ENCODE measurements around the gene TBCD.

Gene TBCD

DNA sequence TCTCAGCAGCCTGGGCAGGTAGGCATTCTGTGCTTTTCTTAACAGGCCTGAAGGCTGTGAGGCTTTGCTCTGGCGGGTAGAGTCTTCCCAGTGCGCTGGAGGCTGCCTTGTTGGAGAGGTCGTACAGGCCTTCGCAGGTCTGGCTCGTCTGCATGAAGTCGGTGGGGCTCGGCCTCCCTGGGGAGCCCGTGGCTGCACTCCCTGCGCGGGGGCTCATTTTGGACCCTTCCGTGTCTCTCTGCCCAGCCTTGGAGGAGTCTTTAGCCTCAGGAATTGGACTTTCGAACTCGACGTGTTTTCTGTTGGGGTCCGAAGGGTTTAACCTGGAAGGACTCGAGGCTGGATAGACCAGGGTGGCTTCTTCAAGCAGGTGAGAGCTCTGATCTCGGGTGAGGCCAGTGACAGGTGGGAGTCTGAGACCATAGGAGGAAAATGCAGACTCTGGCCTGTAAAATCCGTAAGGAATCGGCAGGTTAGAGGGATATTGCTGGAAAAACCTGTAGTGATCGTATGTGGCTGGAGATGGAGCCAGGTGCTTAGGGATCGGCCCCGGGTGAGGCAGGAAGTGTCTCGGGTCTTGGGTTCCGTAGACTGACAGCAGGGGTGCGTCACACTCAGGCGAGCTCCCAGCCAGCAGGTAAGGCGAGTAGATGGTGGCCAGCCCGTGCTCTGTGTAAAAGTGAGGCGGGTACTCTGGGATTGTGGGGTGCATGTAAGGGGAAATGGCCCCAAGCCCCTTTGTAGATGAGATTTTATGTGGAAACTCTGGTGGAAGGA is 79.4 kb downstream of the TBCD start:
- no peaks in the 10 kb centered on the region for H3K27me3 Mint-ChIP-seq (ENCODE audit: low read depth)
- peaks cover 19% of the 10 kb centered on the region for H3K36me3 Mint-ChIP-seq (ENCODE audit: low read depth)
- H3K4me1 Mint-ChIP-seq (ENCODE audit: low read depth), result peaks cover 8% of the 10 kb centered on the region
- peaks cover 4% of the 10 kb centered on the region for H3K9me3 Mint-ChIP-seq
- no peak overlapping the region for H3K27ac Mint-ChIP-seq
- H3K4me3 Mint-ChIP-seq, result no peak overlapping the region

DNA sequence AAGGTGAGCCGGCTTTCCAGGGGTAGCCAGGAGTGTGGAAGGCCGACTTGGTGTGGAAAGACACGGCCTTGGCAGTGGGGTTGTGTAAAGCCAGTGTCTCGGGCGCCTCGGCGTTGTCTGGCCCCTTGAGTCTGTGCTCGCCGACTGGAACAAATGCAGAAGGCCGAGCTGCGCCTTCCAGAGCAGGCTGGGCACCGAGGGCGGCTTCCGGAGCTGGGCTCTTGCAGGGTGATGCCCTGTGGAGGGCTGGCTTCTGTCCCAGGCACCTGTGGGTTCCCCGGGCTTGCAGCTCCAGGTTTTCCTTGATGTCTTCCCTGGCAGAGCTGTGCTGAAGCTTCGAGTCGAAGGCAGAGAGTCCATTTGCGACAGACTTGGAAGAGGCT is 79.9 kb downstream of the TBCD start:
- H3K4me3 Mint-ChIP-seq, result no peak overlapping the region
- H3K36me3 Mint-ChIP-seq (ENCODE audit: low read depth), result peaks cover 19% of the 10 kb centered on the region
- no peak overlapping the region for H3K27ac Mint-ChIP-seq
- peaks cover 4% of the 10 kb centered on the region for H3K9me3 Mint-ChIP-seq
- H3K4me1 Mint-ChIP-seq (ENCODE audit: low read depth), result peaks cover 9% of the 10 kb centered on the region
- no peaks in the 10 kb centered on the region for H3K27me3 Mint-ChIP-seq (ENCODE audit: low read depth)

DNA sequence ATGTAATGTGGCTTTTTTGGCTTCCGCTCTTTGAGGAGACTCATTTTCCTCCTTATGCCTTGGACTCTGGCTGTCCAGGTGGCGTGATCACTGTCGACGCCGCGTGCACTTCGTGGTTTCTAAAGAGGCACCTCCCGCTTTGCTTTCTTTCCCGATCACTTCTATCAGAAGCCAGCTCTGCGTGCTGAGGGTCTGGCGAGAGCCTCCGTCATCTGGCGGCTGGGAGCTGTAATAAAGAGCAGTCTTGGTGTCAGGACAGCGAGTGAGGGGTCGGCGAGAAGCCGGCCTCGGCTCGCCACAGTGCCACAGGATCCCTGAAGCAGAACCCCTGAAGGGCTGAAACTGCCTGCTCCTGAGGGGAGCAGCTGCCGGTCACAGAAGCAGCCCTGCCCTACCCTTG is 80.5 kb downstream of the TBCD start:
- Mint-ChIP-seq H3K9me3 (peaks cover 4% of the 10 kb centered on the region), H3K36me3 (ENCODE audit: low read depth) (peaks cover 19% of the 10 kb centered on the region), H3K27ac (no peak overlapping the region), H3K4me1 (ENCODE audit: low read depth) (peaks cover 6% of the 10 kb centered on the region), H3K27me3 (ENCODE audit: low read depth) (no peaks in the 10 kb centered on the region), H3K4me3 (no peak overlapping the region)

DNA sequence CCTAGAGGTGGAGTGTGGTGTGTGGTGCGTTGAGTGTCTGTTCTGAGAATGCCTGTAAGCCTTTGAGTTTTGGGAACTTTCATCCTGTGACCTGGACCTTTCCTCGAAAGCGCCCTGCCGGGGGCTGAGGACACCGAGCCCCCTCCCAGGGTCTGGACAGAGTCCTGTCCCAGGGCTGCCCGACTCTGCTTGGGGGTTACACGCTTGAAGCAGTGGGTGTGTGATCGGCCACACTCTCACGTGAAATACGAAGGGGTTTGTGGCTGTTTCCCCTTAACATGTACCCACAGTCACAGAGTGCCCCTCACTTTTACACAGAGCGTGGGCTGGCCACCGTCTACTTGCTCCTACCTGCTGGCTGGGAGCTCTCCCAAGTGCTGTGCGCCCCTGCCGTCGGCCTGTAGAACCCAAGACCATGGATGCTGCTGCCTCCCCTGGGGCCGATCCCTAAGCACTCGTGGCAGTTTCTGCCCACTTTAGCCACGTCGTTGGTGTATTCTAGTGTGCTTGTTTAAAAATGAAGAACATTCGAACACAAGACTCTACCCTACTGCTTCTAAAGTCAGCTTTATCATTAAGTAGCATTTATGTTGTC is 81.1 kb downstream of the TBCD start:
- Mint-ChIP-seq H3K9me3 (no peaks in the 10 kb centered on the region), H3K36me3 (ENCODE audit: low read depth) (peaks cover 13% of the 10 kb centered on the region), H3K27me3 (ENCODE audit: low read depth) (no peaks in the 10 kb centered on the region), H3K4me1 (ENCODE audit: low read depth) (peaks cover 6% of the 10 kb centered on the region), H3K4me3 (no peak overlapping the region), H3K27ac (no peak overlapping the region)

DNA sequence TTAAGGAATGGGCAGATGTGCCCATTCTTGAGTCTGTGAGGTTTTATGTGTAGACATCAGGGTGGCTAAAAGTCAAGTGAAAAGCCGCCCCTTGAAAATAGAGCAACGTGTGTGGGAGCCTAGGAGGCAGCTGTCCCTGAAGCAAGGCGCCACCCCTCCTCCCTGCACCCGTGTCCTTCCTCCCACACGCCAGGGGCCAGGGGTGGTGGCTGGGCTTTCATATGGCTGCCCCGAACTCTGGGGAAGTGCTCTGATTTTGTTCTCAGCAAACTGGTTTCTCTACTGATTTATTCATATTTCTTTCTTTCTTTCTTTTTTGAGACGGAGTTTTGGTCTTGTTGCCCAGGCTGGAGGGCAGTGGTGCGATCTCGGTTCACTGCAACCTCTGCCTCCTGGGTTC is 83.3 kb downstream of the TBCD start:
- H3K27me3 Mint-ChIP-seq (ENCODE audit: low read depth), result no peaks in the 10 kb centered on the region
- H3K9me3 Mint-ChIP-seq, result no peaks in the 10 kb centered on the region
- no peaks in the 10 kb centered on the region for H3K36me3 Mint-ChIP-seq (ENCODE audit: low read depth)
- H3K4me1 Mint-ChIP-seq (ENCODE audit: low read depth), result peaks cover 4% of the 10 kb centered on the region
- no peak overlapping the region for H3K4me3 Mint-ChIP-seq
- no peak overlapping the region for H3K27ac Mint-ChIP-seq

DNA sequence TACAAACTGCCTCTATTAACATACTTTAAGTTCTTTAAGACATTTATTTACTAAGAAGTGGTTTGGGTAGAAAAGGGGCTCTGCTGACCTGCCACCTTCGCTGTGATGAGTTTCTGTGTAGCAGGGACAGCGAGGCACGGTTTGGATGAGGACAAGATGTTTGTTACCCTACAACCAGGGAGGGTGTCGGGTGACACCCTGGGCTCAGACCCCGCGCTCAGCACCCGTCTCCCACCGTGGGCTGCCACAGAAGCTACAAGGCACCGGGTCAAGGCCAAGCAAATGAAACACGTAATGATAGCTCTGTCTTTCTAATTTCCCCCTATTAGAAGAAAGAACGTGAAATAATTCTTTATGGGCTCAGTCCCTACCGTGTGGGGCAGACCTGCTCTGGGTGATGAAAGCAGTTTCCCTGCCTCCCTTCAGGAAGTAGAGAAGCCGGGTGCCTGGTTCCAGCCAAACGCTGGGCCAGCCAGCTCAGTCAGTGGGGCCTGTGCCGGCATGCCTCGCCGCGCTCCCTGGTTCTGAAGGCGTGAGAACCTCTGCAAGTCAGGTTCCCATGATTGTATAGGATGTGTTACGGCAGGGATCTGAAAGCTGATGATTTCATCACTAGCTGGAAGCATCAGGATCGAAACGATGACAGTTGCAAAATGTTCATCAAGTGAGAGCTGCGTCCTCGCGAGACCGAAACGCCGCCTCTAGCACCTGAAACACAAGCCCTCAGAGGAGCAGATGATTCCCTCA is 84.1 kb downstream of the TBCD start:
- Mint-ChIP-seq H3K4me1 (ENCODE audit: low read depth) (peaks cover 4% of the 10 kb centered on the region), H3K27me3 (ENCODE audit: low read depth) (no peaks in the 10 kb centered on the region), H3K9me3 (no peaks in the 10 kb centered on the region), H3K4me3 (no peak overlapping the region), H3K27ac (no peak overlapping the region), H3K36me3 (ENCODE audit: low read depth) (no peaks in the 10 kb centered on the region)

DNA sequence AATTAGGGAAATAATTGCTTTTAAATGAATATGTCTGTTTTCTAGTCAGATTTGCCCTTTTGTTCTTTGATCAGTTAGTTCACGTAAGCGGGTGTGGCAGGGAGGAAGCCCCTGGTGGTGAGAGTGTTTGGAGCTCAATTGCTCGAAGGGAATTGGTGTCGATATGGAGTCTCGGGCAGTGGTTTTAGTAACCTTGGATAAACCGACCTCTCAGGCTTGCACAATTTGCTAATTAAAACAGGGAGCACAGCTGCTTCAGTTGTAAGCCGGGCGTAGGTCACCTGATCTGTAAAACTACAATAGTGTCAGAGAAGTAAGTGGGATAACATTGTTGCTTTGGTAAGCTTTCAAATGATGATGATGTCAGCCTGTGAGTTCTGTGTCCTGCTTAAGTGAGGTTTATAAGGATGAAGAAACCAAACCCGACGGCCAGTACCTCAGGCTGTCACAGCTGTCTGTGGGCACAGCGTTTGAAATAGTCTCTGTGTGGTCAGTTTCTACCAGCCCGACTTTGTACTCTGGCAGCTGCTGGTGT is 85.0 kb downstream of the TBCD start:
- H3K27me3 Mint-ChIP-seq (ENCODE audit: low read depth), result no peaks in the 10 kb centered on the region
- H3K4me1 Mint-ChIP-seq (ENCODE audit: low read depth), result peaks cover 4% of the 10 kb centered on the region
- no peaks in the 10 kb centered on the region for H3K36me3 Mint-ChIP-seq (ENCODE audit: low read depth)
- H3K4me3 Mint-ChIP-seq, result no peak overlapping the region
- no peaks in the 10 kb centered on the region for H3K9me3 Mint-ChIP-seq
- no peak overlapping the region for H3K27ac Mint-ChIP-seq

DNA sequence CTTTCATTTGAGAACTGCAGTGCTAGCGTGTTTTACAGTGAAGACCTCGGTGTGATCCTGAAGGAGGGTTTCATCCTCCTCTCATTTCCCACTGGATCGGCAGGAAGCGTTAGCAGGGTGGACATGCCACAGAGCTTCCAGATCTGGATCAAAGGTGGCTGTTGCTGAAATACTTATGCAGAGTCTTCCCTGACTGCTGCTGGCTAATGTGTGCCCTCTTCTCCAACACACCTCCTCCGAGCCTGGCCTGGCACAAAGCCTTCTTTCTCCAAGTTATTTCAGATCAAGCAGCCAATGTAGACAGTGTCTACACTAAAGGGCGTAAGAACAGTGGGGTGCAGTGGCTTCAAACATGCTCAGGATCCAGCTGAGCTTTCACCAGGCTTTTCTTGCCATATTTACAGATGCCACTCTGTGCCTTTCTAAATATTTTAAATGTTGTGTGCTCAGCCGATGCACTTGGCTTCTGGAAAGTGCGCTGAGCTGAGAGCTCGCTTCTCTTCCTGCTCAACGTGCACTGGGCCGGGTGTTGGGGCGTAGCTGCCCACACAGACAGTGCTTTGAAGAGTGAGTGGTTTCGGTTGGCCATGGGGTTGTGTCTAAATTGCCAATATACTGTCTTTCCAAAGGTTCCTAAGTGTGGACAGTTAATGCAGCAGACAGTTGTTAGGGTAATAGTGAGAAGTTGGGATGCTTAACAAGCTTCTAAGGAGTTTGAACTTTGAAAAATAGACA is 85.9 kb downstream of the TBCD start:
- no peaks in the 10 kb centered on the region for H3K36me3 Mint-ChIP-seq (ENCODE audit: low read depth)
- no peak overlapping the region for H3K4me3 Mint-ChIP-seq
- H3K27ac Mint-ChIP-seq, result peak overlapping the region; percentile 15
- peaks cover 4% of the 10 kb centered on the region for H3K4me1 Mint-ChIP-seq (ENCODE audit: low read depth)
- no peaks in the 10 kb centered on the region for H3K27me3 Mint-ChIP-seq (ENCODE audit: low read depth)
- no peaks in the 10 kb centered on the region for H3K9me3 Mint-ChIP-seq

DNA sequence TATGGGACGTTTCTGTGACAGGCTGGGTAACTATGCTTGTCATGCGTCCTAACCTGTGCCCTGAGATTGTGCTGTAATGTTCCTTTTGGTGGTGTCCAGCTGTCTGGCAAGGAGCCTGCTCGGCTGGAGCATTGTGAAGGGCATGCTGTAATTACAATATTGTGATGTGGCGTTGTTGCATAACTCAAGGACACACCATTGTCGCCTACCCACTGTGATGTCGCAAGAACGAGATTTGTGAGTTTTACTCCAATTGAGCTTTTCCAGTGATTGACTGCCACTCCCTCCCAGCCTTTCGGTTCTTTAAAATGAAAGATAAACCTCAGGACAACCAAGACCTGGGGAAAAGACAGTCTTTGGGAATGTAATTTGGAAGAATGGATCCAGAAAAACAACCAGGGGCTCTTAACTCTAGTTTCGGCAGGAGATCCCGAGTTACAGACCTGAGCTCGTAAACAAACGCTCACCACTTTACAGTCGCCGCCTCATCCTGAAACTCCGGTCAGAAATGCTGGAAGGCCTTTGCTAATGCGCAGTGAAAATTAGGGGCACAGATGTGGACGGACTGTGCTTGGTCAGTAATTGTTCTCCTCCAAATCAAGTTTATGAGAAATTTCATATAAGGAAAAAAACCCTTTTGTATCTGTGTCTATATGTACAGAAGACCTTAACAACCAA is 86.7 kb downstream of the TBCD start:
- Mint-ChIP-seq H3K36me3 (ENCODE audit: low read depth) (no peaks in the 10 kb centered on the region), H3K27me3 (ENCODE audit: low read depth) (no peaks in the 10 kb centered on the region), H3K9me3 (no peaks in the 10 kb centered on the region), H3K4me1 (ENCODE audit: low read depth) (peaks cover 4% of the 10 kb centered on the region), H3K4me3 (no peak overlapping the region), H3K27ac (no peak overlapping the region)

DNA sequence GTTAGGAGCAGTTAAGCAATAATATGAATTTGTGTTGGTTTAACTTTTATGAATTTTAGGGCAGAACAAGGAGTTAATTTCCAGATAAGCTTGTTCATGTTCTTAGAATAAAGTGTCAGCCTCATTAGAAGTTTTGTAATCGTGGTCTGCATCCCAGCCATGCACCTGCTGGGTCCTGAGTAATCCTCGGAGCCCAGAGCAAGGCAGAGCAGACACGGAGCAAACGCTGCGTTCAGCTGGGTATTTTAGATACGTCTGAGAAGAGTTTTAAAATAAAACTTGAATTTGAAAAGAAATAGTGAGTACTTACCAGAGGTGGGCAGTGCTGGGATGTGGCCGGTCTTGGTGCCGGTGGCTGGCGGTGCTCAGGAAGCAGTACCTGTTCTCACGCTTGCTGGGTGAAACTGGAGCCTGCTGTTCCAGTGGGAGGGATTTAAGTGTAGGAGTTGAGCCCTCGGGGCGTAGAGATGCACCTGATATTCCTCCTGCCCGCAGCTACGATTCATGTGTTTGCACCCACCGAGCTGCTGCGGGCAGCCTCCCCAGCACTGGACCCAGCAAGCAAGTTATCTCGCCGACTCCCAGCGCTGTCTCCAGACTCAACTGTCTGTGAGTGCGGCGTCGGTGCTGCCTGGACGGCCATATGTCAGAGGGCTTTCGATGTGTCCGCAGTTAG is 87.9 kb downstream of the TBCD start, which contains the start of gene ZNF750:
ZNF750 (minus strand) TSS at position 406 of the 676 bp plus-strand sequence. CDS start 7,568 bp downstream, outside the sequence.
- Mint-ChIP-seq H3K4me3 (no peak within 1 kb of the TSS), H3K27ac (no peak within 1 kb of the TSS), H3K4me1 (ENCODE audit: low read depth) (peaks cover 9% of the 10 kb centered on the region), H3K36me3 (ENCODE audit: low read depth) (no peaks in the 10 kb centered on the region), H3K9me3 (no peaks in the 10 kb centered on the region), H3K27me3 (ENCODE audit: low read depth) (no peaks in the 10 kb centered on the region)

DNA sequence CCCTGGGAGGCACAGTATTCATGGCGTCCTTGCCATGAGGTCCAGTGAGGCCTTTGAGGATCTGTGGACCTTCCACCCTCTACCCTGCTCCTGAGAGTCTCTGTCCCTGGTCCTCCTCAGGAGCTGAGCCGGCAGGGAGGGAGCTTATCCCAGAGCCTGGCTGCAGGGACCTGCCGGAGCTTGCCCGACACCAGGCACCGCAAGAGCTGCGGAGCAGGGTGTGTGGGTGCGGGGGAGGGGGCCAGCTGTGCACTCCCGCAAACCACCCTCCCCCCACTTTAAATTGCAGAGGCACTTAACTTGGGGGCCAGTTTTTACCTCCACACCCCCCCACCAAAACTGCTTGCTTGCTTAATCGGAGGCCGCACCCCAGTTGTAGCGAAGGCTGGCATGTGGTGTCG is 88.6 kb downstream of the TBCD start:
- no peak overlapping the region for H3K4me3 Mint-ChIP-seq
- no peak overlapping the region for H3K27ac Mint-ChIP-seq
- H3K4me1 Mint-ChIP-seq (ENCODE audit: low read depth), result peaks cover 9% of the 10 kb centered on the region
- H3K9me3 Mint-ChIP-seq, result no peaks in the 10 kb centered on the region
- H3K36me3 Mint-ChIP-seq (ENCODE audit: low read depth), result no peaks in the 10 kb centered on the region
- H3K27me3 Mint-ChIP-seq (ENCODE audit: low read depth), result no peaks in the 10 kb centered on the region

DNA sequence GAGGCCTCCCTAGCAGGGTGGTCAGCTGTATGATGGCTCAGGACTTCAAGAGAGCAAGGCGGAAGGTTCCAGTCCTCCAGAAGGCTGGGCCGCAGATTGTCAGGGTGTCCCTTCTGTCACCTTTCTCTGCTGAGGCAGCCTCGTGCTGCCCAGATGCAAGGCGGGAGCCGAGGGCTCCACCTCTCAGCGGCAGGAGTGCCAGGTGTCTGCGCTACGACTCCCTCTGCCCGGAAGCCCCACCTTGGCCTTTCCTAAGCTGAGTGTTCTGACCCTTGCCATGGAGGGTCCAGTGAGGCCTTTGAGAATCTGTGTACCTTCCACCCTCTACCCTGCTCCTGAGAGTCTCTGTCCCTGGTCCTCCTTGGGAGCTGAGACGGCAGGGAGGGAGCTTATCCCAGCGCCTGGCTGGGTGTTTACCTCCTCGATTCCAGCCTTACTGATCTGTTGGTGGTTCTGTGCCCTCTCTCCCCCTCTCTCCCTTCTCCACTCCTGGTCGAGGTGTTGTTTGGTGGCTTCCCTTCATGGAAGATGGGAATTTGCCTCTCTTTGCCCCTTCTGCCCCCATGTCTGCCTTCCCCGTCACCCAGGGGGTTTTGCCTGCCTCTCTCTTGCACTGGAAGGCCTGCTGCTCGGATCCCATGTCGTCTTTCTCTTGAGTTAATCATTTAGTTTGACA is 90.2 kb downstream of the TBCD start:
- no peaks in the 10 kb centered on the region for H3K27me3 Mint-ChIP-seq (ENCODE audit: low read depth)
- H3K36me3 Mint-ChIP-seq (ENCODE audit: low read depth), result no peaks in the 10 kb centered on the region
- H3K9me3 Mint-ChIP-seq, result no peaks in the 10 kb centered on the region
- H3K4me1 Mint-ChIP-seq (ENCODE audit: low read depth), result peaks cover 5% of the 10 kb centered on the region
- H3K27ac Mint-ChIP-seq, result no peak overlapping the region
- no peak overlapping the region for H3K4me3 Mint-ChIP-seq
